ENCODE results near the gene KANSL1. TPM values are rescaled to one million over a fixed set of nuclear protein-coding genes. Genes with fewer than 3 reads are reported as not detected.
"Not testable (repeated sequence)": the region's sequence is repeated elsewhere in the genome, so short reads cannot be mapped to it uniquely, and the experiment has no call there.

The KANSL1 gene
- total RNA-seq, 1 donor from 2014 or later: 78.5 TPM

DNA sequence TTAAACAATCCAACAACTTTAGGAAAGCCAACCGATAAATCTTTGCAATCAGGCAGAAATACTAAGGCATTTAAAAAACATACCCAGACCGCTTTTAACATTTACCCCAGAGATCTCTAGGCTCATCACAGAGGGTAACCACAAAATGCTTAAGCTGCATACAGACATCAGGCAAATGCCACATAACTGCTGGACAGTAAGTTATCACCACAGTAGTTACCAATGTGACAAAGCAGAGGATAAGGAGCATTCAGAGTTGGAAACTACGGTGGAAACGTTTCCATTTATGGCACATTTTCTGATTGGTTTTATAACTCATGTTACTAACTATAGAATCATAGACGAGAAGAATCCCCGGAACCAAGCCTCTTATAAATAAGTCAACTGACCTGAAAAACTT, 77.5 kb downstream of the KANSL1 start:
- Histone ChIP-seq H3K36me3 (no peaks in the 10 kb centered on the region), H3K9me3 (no peaks in the 10 kb centered on the region), H3K27ac (no peak overlapping the region), H3K4me3 (no peak overlapping the region), H3K4me1 (peaks cover 40% of the 10 kb centered on the region), H3K27me3 (ENCODE audit: low read depth) (no peaks in the 10 kb centered on the region)
- TF ChIP-seq, protein P1, sequence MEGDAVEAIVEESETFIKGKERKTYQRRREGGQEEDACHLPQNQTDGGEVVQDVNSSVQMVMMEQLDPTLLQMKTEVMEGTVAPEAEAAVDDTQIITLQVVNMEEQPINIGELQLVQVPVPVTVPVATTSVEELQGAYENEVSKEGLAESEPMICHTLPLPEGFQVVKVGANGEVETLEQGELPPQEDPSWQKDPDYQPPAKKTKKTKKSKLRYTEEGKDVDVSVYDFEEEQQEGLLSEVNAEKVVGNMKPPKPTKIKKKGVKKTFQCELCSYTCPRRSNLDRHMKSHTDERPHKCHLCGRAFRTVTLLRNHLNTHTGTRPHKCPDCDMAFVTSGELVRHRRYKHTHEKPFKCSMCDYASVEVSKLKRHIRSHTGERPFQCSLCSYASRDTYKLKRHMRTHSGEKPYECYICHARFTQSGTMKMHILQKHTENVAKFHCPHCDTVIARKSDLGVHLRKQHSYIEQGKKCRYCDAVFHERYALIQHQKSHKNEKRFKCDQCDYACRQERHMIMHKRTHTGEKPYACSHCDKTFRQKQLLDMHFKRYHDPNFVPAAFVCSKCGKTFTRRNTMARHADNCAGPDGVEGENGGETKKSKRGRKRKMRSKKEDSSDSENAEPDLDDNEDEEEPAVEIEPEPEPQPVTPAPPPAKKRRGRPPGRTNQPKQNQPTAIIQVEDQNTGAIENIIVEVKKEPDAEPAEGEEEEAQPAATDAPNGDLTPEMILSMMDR (IDR thresholded peaks at IDR 0.05): no peak
- ATAC-seq (no peak), DNase-seq (no peak)
- intact Hi-C loops (cut with DNase I): no loop called here

DNA sequence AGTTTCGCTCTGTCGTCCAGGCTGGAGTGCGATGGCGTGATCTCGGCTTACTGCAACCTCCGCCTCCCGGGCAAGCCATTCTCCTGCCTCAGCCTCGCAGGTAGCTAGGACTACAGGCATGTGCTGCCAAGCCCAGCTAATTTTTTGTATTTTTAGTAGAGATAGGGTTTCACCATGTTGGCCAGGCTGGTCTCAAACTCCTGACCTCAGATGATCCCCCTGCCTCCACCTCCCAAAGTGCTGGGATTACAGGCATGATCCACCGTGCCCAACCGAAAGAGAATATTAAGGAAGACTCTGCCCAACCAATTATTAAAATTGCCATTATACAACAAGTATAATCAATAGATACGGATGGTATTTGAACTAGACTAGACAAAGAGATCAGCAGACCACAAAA, 82.0 kb downstream of the KANSL1 start:
- DNase-seq; H3K4me3 ChIP-seq; H3K27ac ChIP-seq; H3K36me3 ChIP-seq; H3K9me3 ChIP-seq; H3K27me3 ChIP-seq (ENCODE audit: low read depth); intact Hi-C loops (cut with DNase I); ATAC-seq: not testable (repeated sequence)
- peaks cover 52% of the 10 kb centered on the region for H3K4me1 ChIP-seq

DNA sequence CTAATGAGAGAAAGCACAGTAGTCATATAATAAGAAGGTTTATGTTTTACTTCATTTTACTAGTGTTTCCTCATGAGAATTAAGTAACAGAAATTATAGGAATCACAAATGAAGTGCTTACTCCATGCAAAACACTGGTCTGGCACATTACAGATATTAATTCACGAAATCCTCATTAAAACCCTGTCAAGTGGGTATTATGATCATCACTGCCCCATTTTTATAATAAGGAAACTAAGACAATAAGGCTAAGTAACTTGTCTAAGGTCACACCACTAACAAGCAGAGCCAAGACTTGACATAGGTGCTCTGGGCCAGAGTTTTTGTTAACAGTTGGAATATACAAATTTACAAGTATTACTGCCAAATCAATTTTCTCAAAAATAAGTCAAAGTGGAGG, 83.0 kb downstream of the KANSL1 start:
- H3K36me3 ChIP-seq: no peaks in the 10 kb centered on the region
- no peaks in the 10 kb centered on the region for H3K9me3 ChIP-seq
- TF ChIP-seq, protein P1 (IDR thresholded peaks at IDR 0.05): no peak
- H3K4me3 ChIP-seq: no peak overlapping the region
- intact Hi-C loops (cut with DNase I): no loop called here
- H3K27ac ChIP-seq: no peak overlapping the region
- no peak for ATAC-seq
- H3K27me3 ChIP-seq (ENCODE audit: low read depth): no peaks in the 10 kb centered on the region
- DNase-seq: no peak
- peaks cover 52% of the 10 kb centered on the region for H3K4me1 ChIP-seq

DNA sequence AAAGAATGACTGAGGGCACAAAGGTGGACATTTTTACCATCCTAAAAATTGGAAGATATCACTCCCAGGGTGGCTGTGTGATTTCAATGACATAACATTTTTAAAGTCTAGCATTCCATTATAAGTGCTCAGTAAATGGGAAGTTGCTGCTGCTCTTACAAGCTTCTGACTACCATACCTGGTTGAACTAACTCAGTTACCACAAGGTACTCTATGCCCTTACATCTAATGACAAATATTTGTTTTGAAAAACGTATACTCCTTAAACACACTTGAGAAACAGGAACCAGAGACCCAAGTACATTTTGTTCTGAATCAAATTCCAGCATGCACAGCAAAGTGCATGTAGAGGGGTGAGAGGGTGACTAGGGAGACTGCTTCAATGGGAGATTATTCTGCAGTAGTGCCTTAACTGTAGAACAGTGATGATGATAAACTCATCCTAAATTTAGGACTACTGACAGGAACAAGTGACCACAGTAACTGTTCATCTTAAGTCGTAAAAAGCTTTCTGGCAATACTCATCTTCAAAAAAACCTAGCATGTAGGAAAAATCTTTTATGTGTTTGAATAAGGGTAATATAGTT, 83.5 kb downstream of the KANSL1 start:
- Histone ChIP-seq H3K27ac (no peak overlapping the region), H3K4me3 (no peak overlapping the region), H3K36me3 (no peaks in the 10 kb centered on the region), H3K4me1 (peaks cover 52% of the 10 kb centered on the region), H3K9me3 (no peaks in the 10 kb centered on the region), H3K27me3 (ENCODE audit: low read depth) (no peaks in the 10 kb centered on the region)
- ATAC-seq (peak in 1 of 2 donors; percentile 63), DNase-seq (no peak)
- TF ChIP-seq, protein P1 (IDR thresholded peaks at IDR 0.05): no peak
- intact Hi-C loops (cut with DNase I): no loop called here

DNA sequence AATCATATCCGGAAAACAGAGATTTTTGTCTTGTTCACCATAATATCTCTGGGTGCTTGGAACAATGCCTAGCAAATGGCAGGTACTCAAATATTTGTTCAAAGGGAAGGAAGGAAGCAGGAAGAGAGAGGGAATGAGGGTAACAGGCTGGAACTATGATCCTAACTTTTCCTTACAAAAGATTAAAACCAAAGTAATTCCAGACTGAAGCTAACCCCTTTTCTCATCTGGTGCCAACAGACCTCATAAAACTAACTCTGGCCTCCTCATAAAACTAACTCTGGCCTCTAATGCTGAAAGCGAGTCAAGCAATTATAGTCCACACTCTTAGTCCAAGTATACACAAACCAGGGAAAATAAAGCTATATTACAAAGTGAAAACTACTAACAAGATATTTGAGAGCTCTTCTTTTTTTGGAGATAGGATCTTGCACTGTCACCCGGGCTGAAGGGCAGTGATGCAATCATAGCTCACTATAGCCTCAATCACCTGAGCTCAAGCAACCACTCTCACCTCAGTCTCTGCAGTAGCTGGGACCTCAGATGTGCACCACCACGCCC, 84.6 kb downstream of the KANSL1 start:
- Histone ChIP-seq H3K27me3 (ENCODE audit: low read depth) (no peaks in the 10 kb centered on the region), H3K4me1 (peaks cover 53% of the 10 kb centered on the region), H3K27ac (no peak overlapping the region), H3K9me3 (no peaks in the 10 kb centered on the region), H3K36me3 (no peaks in the 10 kb centered on the region), H3K4me3 (no peak overlapping the region)
- TF ChIP-seq, protein P1 (IDR thresholded peaks at IDR 0.05): no peak
- DNase-seq: no peak
- ATAC-seq: peak in 1 of 2 donors; percentile 49
- intact Hi-C loops (cut with DNase I): no loop called here

DNA sequence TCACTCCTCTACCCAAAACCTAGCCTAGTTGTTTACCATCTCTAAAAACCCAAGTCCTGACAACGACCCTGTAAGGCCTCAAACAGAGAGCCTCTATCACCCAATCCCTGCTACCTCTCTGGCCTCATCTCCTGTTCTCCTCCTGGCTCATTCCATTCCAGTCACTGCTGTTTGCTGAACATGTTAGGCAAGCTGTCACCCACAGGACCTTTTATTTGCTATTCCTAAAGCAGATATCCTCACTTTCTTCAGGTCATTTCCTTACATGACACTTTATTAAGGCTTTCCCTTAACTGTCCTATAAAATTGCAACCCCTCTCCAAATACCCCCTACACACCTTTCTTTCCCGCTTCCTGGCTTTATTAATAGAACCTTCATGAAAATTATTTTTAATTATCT, 85.1 kb downstream of the KANSL1 start:
- no peak overlapping the region for H3K4me3 ChIP-seq
- no peaks in the 10 kb centered on the region for H3K9me3 ChIP-seq
- H3K27me3 ChIP-seq (ENCODE audit: low read depth): no peaks in the 10 kb centered on the region
- H3K27ac ChIP-seq: no peak overlapping the region
- DNase-seq (no peak), ATAC-seq (peak in 1 of 2 donors; percentile 31)
- no peaks in the 10 kb centered on the region for H3K36me3 ChIP-seq
- intact Hi-C loops (cut with DNase I): no loop called here
- H3K4me1 ChIP-seq: peaks cover 58% of the 10 kb centered on the region
- TF ChIP-seq, protein P1 (IDR thresholded peaks at IDR 0.05): no peak
